Non-pigmented ciliary epithelial cell (primary cell): ENCODE measurements around the gene CTIF.
"Not testable (repeated sequence)": the region's sequence is repeated elsewhere in the genome, so short reads cannot be mapped to it uniquely, and the experiment has no call there.

Source experiments
- DNase-seq: peaks from one replicate; pipeline ENCODE4 v3.0.0-alpha.2; 2010; ENCODE audit warnings: low read depth

Gene CTIF

DNA sequence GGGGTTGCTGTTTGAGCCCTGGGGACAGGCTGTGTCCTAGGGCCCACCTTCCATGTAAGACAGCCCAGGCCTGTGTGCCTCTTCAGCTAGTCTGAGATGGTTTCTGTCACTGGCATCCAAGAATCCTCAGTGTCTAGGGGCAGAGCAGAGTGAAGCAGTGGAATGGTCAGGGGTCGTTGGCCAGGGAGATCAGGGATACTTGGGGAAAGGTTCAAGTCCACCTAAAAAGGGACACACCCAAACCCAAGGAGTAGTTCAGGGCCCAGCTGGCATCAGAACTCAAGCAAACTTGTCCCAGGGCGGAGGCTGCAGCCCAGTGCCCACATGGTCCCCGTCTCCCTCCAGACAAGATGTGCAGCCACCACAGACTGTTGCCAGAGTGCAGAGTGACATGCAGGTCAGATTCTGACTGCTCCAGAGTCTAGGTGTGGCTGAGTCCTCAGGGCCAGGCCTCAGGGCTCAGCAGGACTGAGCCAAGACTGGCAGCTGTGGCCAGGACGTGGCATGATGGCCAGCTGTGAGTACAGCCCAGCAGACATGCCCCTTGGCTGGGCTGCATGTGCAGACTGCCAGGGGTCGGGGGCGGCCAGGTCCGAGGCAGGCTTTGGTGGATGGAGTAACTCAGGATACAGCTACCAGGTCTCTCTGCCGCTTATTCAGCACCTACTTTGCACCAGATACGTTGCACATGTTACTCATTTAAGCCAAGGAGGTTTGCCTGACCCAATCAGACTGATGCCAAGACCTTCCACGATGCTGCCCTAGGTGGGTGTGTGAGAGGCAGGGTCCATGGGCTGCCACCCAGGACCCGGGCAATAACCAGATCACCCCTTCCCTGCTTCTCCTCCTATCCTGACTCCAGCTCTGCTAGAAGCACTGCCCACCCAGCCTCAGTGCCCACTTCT, 265.4 kb downstream of the CTIF start:
- DNase-seq, result no peak

DNA sequence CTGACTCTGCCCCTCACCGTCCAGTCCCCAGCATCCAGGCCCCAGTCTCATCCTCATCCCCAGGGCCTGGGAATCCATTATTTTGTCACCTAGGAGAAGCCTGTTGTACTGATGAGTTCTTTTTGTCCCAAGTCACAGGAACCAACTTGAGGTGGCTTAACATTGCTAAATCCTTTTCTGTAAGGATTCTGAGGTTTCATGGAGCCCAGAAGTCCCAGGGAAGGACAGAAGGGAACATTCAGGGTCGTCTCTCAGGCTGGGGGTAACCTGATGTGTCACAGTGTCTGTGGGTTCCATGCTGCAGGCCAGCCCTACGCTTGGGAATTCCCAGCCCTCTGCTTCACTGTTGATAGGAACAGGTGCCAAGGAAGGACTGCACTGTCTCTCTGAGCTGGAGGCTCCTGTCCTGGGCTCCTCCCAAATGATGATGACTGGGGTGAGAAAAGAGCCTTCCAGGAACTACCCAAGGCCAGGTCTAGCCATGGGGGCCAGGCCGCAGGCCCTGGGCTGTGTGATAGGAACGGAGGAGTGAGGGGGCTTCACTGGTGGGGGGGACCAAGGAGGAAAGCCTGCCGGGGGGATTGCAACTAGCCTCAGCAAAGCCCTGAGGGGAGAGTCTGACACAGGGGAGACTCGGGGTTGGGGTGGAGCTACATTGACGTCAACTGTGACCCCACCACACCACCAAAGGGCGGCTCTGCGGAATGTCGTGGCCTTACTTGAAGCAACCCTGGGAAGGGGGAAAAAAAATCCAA, 266.2 kb downstream of the CTIF start:
- DNase-seq, result no peak

DNA sequence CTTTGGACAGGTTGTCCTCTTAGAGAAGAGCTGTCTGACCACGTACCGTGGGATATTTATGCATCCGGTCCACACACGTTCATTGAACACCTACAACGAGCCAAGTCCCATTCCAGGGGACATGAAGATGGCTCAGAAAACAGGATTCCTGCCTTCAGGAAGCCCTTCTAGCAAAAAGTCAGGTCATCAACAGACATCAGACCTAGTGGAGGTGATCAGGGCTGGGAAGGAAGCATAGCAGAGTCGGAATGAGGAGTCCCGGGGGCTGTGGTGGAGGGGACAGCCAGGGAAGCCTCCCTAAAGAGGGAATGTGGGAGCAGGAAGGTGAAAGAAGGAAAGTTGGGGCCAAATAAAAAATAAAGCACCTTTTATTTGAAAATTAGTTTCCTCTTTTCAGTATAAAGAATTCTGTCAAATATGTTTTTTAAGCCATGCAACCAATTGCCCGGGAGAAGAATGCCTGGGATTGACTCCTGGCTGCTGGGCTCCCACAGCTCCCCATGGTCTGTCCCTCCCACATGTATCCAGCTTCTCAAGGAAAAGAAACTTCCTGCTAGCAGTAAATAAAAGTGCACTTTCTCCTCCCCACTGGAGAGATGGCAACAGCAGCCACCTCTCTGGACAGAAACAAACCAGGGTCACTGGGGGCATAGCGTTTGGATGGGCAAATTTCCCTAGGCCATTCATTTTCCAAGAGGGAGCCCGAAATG, 267.1 kb downstream of the CTIF start:
- no peak for DNase-seq

DNA sequence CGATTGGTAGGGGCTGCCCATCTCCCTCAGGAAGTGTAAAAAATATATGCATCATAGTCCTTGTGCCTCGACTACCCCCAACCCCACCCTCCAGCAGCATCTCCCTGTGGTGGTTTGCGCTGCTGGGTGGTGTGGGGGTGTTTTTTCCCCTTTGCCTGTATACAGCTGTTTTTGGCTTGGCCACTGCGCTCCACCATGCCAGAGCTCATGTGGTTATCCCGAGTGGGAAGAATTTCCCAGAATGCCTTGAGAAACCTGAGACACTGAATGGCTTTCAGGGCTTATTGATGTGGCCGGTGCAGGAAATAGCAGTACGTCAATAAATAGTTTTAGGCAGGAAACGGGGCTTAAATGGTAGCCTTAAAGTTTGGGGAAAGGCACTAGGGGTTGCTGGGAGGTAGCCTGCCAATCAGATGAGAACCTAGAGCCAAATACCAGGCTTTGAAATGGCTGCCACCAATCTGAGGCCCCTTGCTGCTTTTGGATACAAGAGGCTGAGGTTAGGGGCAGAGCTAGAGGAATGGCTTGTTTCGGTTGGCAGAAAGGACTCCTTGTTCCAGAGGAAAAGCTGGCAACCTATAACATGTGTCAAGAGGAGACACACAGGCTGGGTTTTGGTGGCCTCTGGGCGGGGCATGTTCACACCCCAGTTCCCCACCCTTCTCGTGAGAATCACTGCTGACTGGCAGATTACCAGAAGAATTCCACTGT, 267.9 kb downstream of the CTIF start:
- no peak for DNase-seq

DNA sequence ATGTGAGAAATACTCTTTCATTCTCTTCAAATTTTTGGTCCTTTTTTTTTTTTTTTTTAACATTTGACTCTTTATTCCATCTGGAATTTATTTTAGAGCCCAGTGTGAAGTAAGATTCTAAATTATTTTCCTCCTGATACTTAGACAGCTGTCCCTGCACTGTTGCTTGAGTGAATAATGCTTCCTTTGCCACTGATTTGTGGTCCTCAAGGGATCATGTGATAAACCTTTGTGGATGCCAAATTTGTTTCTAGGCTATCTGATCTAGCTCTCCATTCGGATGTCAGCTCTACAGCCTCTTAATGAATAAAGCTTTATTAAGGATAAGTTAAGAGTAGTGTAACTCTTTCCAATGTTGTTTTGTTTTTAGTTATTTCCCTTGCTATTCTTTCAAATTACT, 269.6 kb downstream of the CTIF start:
- DNase-seq, result no peak

DNA sequence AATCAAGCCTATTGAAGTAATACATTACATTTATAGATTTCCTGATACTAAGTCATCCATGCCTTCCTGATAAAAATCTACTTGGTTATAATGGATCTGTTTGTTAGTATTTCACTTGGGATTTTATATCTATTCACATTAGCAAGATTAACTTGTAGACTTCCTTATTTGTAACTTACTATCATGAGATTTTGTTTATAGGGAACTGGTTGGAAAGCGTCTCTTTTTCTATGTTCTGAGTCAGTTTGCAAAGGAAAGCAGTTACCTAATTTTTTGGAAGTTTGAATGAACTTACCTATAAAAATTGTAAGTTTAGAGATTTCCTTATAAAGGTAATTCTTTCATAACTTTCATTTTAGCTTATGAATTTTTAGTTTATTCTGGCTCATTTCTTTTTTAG, 270.5 kb downstream of the CTIF start:
- no peak for DNase-seq

DNA sequence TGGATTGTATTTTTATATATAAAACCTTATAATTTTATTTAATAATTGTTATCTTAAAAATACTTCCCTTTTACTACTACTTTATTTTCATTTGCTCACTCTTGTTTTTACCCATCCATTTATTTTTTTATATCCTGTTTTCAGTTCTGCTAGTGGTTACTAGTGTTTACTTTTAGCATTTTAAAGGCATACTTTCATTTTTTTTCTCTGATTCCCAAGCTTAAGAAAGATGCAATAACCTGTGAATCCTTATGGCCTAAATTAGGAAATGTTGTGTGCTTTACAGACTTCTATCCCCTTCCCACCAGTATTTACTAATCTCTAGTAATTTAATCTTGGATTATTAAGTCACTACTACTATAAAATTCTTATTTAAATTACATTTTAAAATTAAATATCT, 272.0 kb downstream of the CTIF start:
- DNase-seq, result no peak

DNA sequence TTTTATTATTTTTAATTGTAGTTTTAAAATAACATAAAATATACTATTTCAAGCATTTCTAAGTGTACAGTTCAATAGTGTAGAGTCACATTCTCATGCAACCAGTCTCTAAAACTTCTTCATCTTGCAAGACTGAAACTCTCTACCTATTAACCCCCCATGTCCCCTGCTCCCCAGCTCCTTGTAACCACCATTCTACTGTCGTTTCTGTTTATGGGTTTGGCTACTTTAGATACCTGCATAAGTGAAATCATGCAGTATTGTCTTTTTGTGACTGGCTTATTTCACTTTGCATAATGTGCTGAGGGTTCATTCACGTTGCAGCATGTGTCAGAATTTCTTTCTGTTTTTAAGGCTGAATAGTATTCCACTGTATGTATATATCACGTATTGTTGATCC, 272.6 kb downstream of the CTIF start:
- DNase-seq, result no peak

DNA sequence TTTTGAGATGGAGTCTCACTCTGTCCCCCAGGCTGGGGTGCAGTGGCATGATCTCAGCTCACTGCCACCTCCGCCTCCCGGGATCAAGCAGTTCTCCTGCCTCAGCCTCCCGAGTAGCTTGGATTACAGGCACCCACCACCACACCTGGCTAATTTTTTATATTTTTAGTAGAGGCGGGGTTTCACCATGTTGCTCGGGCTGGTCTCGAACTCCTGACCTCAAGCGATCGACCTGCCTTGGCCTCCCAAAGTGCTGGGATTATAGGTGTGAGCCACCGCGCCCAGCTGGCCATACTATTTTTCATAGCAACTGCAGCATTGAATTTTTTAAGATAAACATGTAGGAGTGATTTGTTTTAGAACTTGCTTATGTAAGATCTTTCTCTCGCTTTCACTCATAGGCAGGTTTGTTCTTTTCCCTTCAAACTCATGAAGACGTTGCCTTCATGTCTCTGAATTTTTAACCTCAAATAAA, 273.2 kb downstream of the CTIF start:
- not testable (repeated sequence) for DNase-seq

DNA sequence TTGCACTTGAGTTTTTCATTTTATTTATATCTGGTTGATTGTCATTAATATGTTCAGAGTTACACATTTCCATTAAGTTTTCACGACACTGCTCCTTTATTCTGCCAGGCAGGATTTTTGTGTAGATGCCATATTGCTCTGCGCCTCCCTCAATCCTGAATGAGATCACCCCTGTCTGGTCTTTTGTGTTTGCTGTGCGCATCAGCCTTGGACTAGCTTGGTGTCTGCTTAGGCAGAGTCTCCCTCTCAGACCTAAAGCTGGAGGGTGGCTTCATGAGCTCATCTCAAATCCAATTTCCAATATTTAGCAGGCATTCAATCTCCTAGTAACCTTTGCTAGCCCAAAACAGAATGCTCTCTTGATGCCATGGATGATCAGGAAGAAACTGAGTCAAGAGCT, 274.5 kb downstream of the CTIF start:
- DNase-seq, result no peak

DNA sequence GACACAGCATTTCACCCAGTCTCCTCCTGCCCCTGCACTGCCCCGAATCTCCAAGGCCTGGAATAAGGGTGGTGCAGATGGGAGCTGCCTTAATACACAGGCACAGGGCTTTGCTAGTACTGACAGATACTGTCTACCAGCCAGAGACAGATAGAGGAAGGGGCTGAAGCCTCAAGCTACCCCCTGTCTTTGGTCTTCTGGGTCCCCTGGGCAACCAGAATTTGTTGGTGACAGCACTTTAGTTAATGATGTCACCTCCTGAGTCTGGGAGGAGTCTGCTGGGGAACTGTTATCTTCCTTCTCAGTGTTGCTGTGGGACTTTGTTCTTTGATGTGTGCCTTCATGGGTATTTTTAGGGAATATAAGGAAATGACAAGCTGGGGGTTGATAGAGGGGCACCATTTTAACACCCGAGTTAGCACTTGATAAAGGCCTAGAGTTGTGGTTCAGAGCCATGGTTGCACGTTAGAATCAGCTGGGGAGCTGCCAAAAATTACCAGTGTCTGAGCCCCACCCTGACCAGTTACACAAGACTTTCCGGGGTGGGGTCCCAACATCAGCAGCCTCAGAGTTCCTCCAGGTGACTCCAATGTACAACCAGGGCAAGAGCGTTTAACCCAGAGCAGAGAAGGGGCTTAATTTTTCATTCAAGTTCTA, 275.1 kb downstream of the CTIF start:
- no peak for DNase-seq

DNA sequence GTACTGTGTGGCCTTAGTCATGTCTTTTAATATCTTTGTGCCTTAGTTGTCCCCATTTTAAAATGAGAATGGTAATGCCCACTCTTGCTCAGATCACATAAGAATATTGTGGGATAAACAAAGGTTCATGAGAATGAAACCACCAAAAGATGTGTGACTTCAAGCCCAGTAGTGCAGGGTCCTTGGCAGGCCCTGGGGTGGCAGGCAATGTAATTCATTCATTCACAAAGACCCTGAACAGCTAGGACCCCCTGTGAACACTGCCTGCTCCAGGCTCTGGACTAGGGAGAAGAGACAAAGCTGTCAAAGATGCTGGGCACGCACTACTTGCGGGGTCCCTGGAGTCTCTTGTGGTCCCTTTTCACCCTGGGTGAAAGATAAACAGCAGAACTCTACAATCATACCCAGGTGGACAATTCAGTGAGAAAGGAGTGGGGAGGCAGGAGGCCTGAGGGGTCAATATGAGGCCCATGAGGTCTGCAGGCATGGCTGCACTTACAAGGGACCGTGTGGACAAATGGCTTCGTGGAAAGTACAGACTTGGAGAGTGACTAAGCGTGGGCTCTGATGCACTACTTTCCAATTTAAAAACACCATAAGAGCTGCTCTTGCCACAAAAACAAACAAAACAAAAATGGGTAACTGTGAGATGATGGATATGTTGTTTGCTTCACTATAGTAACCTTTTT, 275.8 kb downstream of the CTIF start:
- no peak for DNase-seq

DNA sequence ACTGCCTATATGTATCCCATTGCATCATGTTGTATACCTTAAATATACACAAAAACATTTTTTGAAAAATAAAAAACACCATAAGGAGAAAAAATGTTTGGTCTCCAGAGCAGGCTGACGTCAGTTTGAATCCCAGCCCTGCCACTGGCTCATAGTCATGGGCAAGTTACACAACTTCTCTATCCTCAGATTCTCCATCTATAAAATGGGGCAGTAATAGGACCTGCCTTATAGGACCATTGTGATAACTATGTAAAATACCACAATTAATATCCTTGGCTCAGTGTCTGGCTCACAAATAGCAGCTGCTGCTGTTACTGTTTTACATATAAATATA, 276.3 kb downstream of the CTIF start:
- no peak for DNase-seq

DNA sequence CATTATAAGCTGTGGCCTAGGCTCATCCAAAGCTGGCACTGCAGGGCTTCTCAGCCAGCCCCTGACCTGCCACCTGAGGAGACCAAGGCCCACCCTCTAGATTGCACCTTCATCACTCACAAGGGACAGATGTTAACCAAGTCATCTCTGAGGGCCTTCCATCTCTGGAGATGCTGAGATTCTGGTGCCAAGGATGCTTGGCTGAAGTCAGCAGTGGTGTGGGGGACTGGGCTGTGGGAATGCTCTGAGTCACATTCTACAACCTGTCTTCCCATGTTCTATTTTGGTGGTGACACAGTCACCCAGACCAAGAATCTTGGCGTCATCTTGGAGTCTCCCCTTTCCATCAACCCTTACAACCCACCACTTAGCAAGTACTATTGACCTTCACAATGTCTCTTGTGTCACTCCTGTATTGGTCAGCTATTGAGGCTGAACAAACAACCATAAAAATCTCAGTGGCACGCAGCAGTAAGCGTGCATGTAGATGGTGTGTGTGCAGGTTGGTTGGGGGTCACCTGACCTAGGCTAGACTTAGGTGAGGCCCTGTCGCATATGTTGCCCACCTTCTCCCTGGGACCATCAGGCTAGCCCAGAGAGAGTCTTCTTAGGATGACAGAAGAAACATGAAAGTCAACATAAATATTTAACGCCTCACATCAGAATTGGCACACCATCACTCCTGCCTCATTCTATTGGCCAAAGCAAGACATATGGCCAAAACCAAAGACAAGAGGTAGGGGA, 276.9 kb downstream of the CTIF start:
- no peak for DNase-seq

DNA sequence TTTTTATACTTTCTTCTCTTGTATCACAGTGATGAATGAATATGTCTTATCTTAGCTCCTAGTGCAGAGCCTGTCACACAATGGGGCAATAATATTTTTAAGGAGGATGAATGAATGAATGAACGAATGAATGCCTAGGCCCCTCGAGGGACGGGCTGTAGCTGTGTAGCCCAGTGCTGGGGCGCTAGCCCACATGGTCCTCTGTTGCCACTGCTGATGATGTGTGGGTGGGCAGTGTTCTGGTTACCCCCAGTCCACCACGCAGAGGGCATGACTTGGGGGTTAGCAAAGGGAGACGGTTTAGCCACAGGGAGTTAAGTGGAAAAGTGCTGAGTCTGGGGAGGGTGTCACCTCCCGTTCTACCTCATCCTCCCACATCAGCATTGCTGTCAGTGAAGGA, 277.7 kb downstream of the CTIF start:
- no peak for DNase-seq

DNA sequence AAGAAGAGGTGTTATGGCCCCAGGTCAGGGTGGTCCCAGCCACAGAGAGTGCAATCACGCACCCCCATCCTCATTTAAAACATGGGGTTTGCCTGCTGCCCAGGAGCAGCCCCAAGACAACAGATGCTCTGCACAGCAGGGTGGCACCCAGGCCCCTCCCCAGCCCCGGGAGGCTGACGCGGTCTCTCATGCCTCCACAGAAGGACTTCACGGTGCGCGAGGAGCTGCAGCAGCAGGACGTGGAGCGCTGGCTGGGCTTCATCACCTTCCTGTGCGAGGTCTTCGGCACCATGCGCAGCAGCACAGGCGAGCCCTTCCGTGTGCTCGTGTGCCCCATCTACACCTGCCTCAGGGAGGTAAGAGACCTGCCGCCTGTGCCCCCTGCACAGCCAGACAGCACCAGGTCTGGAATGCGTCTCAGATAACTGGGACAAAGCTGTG, 278.2 kb downstream of the CTIF start:
- no peak for DNase-seq

DNA sequence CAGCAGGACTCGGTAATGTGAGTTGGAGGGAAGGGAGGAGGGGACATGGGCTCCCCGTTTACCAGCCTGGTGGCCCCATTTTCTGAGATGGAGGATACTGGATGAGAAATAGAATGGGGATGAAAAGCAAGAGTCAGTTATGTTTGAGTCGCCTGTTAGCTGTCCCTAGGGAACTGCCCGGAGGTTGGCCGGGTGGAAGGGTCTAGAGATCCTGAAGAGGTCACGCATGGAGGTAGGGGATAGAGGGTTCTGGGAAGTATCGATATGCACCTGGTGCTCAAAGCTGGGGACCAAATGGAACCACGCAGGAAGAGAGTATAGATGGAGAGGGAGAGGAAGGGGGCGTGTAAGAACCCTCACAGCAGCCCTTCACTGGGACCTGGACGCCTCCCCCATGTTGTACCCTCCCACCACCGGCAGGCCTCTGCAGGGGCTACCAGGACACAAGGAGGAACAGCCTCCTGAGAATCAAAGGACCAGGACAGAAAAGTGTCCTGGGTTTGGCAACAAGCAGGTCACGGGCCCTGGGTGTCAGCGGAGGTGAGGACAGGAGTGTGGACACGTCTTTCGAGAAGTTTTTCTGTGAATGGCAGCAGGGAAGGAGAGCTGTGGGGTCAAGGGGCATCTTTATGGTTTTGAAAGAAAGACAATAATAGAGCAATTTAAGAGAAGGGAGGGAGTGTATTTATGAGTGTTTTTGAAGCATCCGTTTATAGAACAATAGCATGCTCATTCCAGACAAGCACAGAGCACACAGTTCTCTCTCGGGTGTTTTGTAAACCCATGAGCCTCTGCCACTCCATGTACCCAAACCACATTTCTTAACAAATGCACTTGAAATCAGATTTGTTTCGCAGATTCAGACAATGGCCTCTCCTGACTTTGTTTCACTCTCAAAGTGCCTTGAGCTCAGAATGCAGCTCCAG, 279.8 kb downstream of the CTIF start:
- DNase-seq, result no peak

DNA sequence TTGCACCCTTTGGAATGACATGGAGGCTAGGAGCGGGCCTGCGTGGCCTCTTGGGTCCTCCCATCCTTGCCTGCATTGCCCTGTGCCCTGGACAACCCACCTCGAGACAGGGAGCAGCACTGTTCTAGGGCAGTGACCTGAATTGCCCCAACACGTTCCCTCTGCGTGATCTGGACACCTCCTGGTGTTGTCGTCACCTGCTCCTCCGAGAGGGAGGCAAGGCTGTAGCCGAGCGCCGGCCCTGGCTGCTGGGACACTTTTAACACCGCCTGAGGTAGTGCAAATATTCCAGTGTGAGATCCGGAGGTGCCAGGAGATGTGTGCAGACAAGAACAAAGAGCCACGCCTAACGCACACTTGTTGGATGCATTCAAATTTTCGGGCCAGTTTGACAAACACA, 280.4 kb downstream of the CTIF start:
- no peak for DNase-seq
